GM12874 (cell line): Measurements from ENCODE around the gene PSTPIP1.

Experiments used
- TF ChIP-seq, protein P1 (sequence below): IDR thresholded peaks from 2 replicates; pipeline ENCODE4 v1.5.1; 2011; ENCODE audit warnings: low read depth, mild to moderate bottlenecking, control low read depth, low read length, moderate library complexity; ENCODE audit not compliant: insufficient read depth

PSTPIP1 gene

DNA sequence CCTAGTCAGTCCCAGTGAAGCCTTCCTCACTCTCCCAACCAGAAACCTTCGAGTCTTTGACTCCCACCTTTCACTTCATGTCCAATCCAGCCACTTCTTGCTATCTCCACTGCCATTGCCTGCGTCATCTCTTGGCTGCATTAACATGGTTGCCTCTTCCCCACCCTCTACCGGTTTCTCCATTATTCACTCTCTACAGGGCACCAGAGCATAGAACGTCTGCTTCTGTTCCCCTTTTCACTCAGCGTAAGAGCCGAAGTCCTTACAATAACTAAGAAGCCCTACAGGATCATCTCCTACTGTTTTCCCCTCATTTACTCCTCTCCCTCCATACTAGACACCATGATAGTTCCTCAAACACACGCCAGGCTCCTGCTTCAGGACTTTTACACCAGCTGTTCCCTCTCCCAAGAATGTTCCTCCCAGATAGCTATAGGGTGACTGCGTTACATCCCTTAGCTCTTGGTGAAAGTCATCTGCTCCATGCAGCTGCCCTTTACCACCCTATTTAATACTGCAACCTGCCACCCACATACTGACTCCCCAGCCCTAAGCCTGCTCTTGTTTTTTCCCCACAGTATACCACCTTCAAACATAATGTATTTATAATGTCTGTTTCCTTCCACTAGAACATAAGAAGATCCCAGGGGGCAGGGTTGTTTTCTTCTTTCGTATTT lies 32.5 kb upstream of the PSTPIP1 start:
- TF ChIP-seq, protein P1, sequence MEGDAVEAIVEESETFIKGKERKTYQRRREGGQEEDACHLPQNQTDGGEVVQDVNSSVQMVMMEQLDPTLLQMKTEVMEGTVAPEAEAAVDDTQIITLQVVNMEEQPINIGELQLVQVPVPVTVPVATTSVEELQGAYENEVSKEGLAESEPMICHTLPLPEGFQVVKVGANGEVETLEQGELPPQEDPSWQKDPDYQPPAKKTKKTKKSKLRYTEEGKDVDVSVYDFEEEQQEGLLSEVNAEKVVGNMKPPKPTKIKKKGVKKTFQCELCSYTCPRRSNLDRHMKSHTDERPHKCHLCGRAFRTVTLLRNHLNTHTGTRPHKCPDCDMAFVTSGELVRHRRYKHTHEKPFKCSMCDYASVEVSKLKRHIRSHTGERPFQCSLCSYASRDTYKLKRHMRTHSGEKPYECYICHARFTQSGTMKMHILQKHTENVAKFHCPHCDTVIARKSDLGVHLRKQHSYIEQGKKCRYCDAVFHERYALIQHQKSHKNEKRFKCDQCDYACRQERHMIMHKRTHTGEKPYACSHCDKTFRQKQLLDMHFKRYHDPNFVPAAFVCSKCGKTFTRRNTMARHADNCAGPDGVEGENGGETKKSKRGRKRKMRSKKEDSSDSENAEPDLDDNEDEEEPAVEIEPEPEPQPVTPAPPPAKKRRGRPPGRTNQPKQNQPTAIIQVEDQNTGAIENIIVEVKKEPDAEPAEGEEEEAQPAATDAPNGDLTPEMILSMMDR, result no peak

DNA sequence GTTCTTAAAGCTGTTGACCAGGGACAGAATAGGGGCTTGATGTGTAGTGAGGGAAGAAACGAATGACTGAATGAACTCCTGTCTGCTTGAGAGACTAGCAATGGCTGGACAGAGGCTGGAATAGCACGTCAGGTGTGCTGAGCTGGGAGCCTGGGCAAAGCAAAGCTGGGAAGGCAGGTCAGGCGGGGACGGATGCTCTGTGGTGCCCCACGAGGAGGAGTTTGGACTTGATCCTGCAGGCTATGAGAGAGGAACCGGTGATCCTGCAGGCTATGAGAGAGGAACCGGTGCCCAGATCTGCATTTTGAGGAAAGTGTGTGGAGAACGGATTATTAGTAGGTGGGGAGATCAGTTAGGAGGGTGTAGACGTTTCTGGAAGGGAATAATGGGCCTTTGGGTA lies 31.3 kb upstream of the PSTPIP1 start:
- TF ChIP-seq, protein P1, result no peak

DNA sequence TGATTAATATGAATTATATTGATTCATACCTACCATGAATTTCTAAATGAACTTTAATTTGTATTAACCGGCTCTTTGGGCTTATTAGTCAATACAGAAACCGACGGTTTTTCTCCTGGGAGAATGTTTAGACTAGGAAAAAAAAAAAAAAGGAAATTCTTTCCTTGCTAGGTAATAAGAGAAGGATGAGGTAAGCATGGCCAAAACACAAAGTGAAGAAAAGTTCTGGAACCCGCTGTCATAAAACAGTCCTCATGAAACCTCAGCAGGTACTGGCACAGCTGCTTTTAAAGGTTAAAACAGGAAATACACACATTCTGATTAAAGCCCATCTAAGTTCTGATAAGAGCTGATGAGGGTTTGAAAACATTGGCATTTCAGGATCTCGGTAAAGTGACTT lies 30.8 kb upstream of the PSTPIP1 start:
- TF ChIP-seq, protein P1, result no peak

DNA sequence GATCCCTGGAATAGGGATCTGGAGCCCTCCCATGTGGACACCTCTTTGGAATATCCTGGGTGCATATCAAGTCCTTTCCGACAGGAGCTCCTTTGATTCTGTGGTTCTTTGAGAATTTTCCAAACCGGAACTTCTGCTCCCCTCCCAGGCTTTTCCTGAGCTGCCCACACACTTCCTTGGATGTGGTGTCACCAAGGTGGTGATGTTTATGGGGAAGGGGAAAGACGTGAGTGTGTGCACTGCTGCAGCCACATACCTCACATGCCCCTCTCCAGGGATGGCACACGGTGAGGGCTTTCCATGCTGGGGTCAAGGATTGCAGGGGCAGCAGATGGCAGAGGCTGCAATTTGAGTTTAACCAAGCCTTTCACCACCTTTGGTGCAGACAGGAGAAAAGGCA lies 27.9 kb upstream of the PSTPIP1 start:
- TF ChIP-seq, protein P1, result no peak

DNA sequence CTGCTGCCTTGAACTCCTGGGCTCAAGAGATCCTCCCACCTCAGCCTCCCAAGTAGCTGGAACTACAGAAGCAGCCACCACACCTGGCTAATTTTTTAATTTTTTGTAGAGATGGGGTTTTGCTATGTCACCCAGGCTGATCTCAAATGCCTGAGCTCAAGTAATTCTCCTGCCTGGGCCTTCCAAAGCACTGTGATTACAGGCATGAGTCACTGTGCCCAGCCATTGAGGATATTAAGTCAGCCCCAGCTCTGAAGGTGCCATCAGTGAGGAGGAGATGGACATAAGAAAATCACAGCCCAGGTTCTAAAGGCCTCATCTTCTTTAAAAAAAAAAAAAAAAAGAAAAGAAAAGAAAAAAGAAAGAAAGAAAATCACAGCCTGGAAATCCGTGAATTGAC lies 26.6 kb upstream of the PSTPIP1 start:
- TF ChIP-seq, protein P1, result no peak

DNA sequence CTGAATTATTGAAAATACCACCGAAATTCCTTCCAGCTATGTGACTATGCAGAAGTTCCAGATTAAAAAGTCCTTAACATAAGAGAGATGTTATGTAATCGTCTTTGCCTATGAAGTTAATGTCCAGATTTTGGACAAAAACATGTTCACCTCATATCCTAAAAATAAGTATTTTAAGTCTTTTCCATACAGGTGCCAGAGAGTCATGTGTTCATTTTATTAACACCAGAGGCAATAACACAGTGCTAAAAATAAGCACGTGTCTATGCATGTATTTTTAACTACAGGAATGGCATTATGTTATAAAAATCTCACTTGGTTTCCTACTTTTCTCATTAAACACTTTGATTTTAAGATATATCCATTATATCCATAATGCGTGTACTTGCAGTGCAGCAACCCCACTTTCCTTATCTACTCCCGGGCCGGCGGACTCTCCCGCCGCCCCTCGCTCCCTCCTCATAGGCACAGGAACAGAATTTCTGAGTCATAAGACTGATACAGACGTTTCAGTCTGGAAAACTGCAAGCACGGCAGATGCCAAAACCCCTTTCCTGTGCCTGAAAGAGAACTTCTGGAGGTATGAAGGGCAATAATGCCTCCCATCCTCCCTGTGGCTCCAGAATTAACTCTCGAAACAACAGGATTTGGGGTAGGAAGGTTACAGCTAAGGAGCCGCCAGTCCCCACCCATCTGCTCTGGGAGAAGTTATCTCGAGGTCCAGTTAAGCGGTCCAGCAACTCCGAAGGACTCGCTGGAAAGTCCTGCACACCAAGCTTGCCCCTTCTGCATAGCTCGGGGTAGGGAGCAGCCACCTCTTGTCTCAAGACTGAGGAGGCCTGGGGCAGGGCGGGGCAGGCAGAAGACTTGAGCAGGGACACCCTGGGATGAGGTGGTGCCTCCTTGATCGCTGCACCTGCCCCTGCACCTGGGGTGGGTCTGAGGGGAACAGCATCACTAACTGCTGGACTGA lies 22.3 kb upstream of the PSTPIP1 start:
- TF ChIP-seq, protein P1, result no peak

DNA sequence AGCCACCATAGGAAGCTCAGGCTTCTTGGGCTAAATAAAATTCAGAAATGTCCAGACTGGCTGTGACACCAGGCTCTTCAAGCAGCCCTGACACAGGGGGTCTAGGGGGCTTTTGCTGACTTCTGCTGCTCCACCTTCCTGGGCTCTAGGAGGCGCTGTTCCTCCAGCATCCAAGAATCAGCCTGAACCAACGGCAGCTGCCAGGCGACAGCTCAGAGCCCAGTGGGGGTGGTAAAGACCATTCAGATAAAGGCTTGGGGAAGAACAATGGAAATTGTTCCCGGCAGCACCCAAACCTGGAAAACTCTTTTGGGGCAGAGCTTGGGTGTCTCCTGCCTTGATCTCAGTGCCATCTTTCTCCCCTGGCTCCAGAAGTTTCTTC lies 21.6 kb upstream of the PSTPIP1 start:
- TF ChIP-seq, protein P1, result peak; percentile 81
